ENCODE measurements around the gene PIK3R1.
A peak's percentile ranks its signal among the peaks of the same experiment; 100 is the strongest.

- TF ChIP-seq POLR2A (IDR thresholded peaks at IDR 0.05) (no peak), CTCF (IDR thresholded peaks at IDR 0.05) (peak in 1 of 6 experiments; percentile 6)
Observed at GRCh38 chr5:68287631-68287975, 72.0 kb downstream of the PIK3R1 start.

All from Peyer's patch (tissue), 4 donors.